SK-N-SH (cell line): ENCODE data around the gene GNG13. TPM values are rescaled to one million over a fixed set of nuclear protein-coding genes. Genes with fewer than 3 reads are reported as not detected.

Experiments
- CTCF ChIA-PET: fragments of 300-600, 350-600 bp; formaldehyde crosslinking; extraction: SDS; loops from one replicate; lab custom pipeline; 2021; lab: Yijun Ruan, JAX
- POLR2A ChIA-PET: fragments of 350-600 bp; sonication (Branson Sonifier 250); formaldehyde crosslinking; extraction: SDS; loops from one replicate; lab custom pipeline; 2020; ENCODE audit warnings: antibody characterized with exemption, inconsistent platforms; lab: Yijun Ruan, JAX
- DNase-seq: peaks from one replicate; pipeline ENCODE4 v3.0.0; 2012
- H2AFZ ChIP-seq: fragments of 200-600 bp; sonication (generic); 2 replicates; pipeline ENCODE4 v1.8.1; 2016; ENCODE audit warnings: antibody characterized with exemption, mild to moderate bottlenecking, low read depth
- H3F3A ChIP-seq: fragments of 200-600 bp; sonication (generic); replicated peaks from 2 replicates; pipeline ENCODE3; 2016; ENCODE audit warnings: antibody characterized with exemption, mild to moderate bottlenecking; ENCODE audit not compliant: insufficient read depth
- H3K27ac ChIP-seq, 2 experiments: fragments of 200-500 bp in 1 of 2; fragments of 200-600 bp in 1 of 2; sonication (Bioruptor generic) in 1 of 2; sonication (generic), shearing (Covaris generic) in 1 of 2; 2 replicates each; pipeline versions ENCODE4 v1.5.1 to v1.6.1; 2014 to 2016; ENCODE audit warnings: low read depth in 2 of 2, inconsistent platforms in 1 of 2, low read length in 1 of 2, mild to moderate bottlenecking in 1 of 2, mixed read lengths in 1 of 2
- H3K27me3 ChIP-seq: fragments of 200-600 bp; sonication (generic), shearing (Covaris generic); 2 replicates; pipeline ENCODE4 v1.6.1; 2016; ENCODE audit warnings: mixed run types; ENCODE audit not compliant: insufficient read depth
- H3K36me3 ChIP-seq, 2 experiments: fragments of 200-500 bp in 1 of 2; fragments of 200-600 bp in 1 of 2; sonication (Bioruptor generic) in 1 of 2; sonication (generic) in 1 of 2; replicated peaks in 1 of 2; 2 replicates each; pipeline versions ENCODE3 to v1.5.1; 2014 to 2016; ENCODE audit warnings: low read length in 1 of 2, mild to moderate bottlenecking in 1 of 2; ENCODE audit not compliant: insufficient read depth in 2 of 2, control insufficient read depth in 1 of 2
- H3K4me1 ChIP-seq, 2 experiments: fragments of 200-500 bp in 1 of 2; fragments of 200-600 bp in 1 of 2; sonication (Bioruptor generic) in 1 of 2; sonication (generic), shearing (Covaris generic) in 1 of 2; 2 replicates each; pipeline versions ENCODE4 v1.5.1 to v1.6.1; 2014 to 2016; ENCODE audit warnings: low read depth in 1 of 2, low read length in 1 of 2, mixed run types in 1 of 2; ENCODE audit not compliant: insufficient read depth in 2 of 2, control insufficient read depth in 1 of 2
- H3K4me2 ChIP-seq: fragments of 200-600 bp; sonication (generic), shearing (Covaris generic); 2 replicates; pipeline ENCODE4 v1.6.1; 2017; ENCODE audit warnings: mixed run types
- H3K4me3 ChIP-seq, 2 experiments: fragments of 200-500 bp in 1 of 2; fragments of 200-600 bp in 1 of 2; sonication (Bioruptor generic) in 1 of 2; sonication (generic), shearing (Covaris generic) in 1 of 2; 2 replicates each; pipeline versions ENCODE4 v1.5.1 to v1.8.1; 2014 to 2016; ENCODE audit warnings: low read depth in 2 of 2, inconsistent platforms in 1 of 2, low read length in 1 of 2, mild to moderate bottlenecking in 1 of 2, mixed read lengths in 1 of 2, moderate library complexity in 1 of 2
- H3K79me2 ChIP-seq: fragments of 200-600 bp; sonication (generic); 2 replicates; pipeline ENCODE4 v1.8.1; 2017; ENCODE audit warnings: mild to moderate bottlenecking; ENCODE audit not compliant: insufficient read depth
- H3K9ac ChIP-seq: fragments of 200-600 bp; sonication (generic); 2 replicates; pipeline ENCODE4 v1.6.1; 2017; ENCODE audit warnings: mixed run types
- H3K9me2 ChIP-seq: fragments of 200-600 bp; sonication (generic); 2 replicates; pipeline ENCODE4 v1.6.1; 2017; ENCODE audit warnings: mixed run types
- H3K9me3 ChIP-seq: fragments of 200-600 bp; sonication (generic); 2 replicates; pipeline ENCODE4 v1.6.1; 2017; ENCODE audit warnings: mixed run types, mild to moderate bottlenecking, moderate library complexity
- H4K20me1 ChIP-seq: fragments of 200-600 bp; sonication (generic); 2 replicates; pipeline ENCODE4 v1.6.1; 2017; ENCODE audit warnings: mild to moderate bottlenecking, mixed run types; ENCODE audit not compliant: insufficient read depth
- FOXM1 ChIP-seq: IDR thresholded peaks from 2 replicates; pipeline ENCODE4 v1.4.0; 2012; ENCODE audit warnings: low read depth, mild to moderate bottlenecking
- RAD21 ChIP-seq: IDR thresholded peaks from 2 replicates; pipeline ENCODE4 v1.6.1; 2012; ENCODE audit warnings: mild to moderate bottlenecking, low read length
- SMC3 ChIP-seq: IDR thresholded peaks from 2 replicates; pipeline ENCODE4 v1.6.1; 2012; ENCODE audit warnings: low read depth, low read length, improper control_type of control experiment
- WGBS: methylation state at CpG from one replicate; pipeline ENCODE4 v1.1.6; 2017; ENCODE audit warnings: low lambda C conversion rate; 5-methylcytosine and 5-hydroxymethylcytosine counted together
- polyA plus RNA-seq, 3 experiments: library from polyadenylated mRNA; depleted of rRNA; stranded (reverse); fragments of >200 nt; gene quantifications; 2 replicates each; pipeline ENCODE4 v1.2.3, GENCODE V29; 2012
- TF ChIP-seq, protein P1 (sequence below): IDR thresholded peaks from 2 replicates; pipeline ENCODE4 v1.6.1; 2012; ENCODE audit warnings: mild to moderate bottlenecking, low read depth, low read length, moderate library complexity
- TF ChIP-seq, protein P2 (sequence below): fragments of 150-350 bp; IDR thresholded peaks from 2 replicates; pipeline ENCODE4 v1.6.1; 2016; ENCODE audit warnings: mild to moderate bottlenecking, low read depth, low read length

Gene GNG13
- polyA plus RNA-seq, 1 of the 3 experiments (the other 2 are of a cell fraction), result not detected

- TF ChIP-seq, protein P1, sequence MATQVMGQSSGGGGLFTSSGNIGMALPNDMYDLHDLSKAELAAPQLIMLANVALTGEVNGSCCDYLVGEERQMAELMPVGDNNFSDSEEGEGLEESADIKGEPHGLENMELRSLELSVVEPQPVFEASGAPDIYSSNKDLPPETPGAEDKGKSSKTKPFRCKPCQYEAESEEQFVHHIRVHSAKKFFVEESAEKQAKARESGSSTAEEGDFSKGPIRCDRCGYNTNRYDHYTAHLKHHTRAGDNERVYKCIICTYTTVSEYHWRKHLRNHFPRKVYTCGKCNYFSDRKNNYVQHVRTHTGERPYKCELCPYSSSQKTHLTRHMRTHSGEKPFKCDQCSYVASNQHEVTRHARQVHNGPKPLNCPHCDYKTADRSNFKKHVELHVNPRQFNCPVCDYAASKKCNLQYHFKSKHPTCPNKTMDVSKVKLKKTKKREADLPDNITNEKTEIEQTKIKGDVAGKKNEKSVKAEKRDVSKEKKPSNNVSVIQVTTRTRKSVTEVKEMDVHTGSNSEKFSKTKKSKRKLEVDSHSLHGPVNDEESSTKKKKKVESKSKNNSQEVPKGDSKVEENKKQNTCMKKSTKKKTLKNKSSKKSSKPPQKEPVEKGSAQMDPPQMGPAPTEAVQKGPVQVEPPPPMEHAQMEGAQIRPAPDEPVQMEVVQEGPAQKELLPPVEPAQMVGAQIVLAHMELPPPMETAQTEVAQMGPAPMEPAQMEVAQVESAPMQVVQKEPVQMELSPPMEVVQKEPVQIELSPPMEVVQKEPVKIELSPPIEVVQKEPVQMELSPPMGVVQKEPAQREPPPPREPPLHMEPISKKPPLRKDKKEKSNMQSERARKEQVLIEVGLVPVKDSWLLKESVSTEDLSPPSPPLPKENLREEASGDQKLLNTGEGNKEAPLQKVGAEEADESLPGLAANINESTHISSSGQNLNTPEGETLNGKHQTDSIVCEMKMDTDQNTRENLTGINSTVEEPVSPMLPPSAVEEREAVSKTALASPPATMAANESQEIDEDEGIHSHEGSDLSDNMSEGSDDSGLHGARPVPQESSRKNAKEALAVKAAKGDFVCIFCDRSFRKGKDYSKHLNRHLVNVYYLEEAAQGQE, result no peak
- TF ChIP-seq FOXM1 (no peak), RAD21 (no peak)
- TF ChIP-seq, protein P2, sequence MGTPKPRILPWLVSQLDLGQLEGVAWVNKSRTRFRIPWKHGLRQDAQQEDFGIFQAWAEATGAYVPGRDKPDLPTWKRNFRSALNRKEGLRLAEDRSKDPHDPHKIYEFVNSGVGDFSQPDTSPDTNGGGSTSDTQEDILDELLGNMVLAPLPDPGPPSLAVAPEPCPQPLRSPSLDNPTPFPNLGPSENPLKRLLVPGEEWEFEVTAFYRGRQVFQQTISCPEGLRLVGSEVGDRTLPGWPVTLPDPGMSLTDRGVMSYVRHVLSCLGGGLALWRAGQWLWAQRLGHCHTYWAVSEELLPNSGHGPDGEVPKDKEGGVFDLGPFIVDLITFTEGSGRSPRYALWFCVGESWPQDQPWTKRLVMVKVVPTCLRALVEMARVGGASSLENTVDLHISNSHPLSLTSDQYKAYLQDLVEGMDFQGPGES, result no peak
Measured at GRCh38 chr16:762595-763268, 37.8 kb downstream of the GNG13 start (continued).

- no peak overlapping the region for H2AFZ ChIP-seq
- H4K20me1 ChIP-seq, result no peaks in the 10 kb centered on the region
- POLR2A ChIA-PET, result no interaction called here
- H3K27ac ChIP-seq, result no peak overlapping the region
- no peak for TF ChIP-seq SMC3
- TF ChIP-seq, all 33 proteins: peak for 0
- CTCF ChIA-PET, result interaction anchor here (1.3 kb wide), 1 partner anchor 15 kb away, joined by 3 read pairs; no protein-coding TSS in a partner anchor
- Histone ChIP-seq H3K9me3 (no peaks in the 10 kb centered on the region), H3K9me2 (no peaks in the 10 kb centered on the region), H3K79me2 (no peaks in the 10 kb centered on the region), H3K27me3 (no peaks in the 10 kb centered on the region), H3K4me3 (no peak overlapping the region), H3K4me2 (no peak overlapping the region), H3F3A (no peaks in the 10 kb centered on the region), H3K9ac (no peak overlapping the region), H3K36me3 (no peaks in the 10 kb centered on the region), H3K4me1 (no peaks in the 10 kb centered on the region)
- WGBS, result 90% methylated on average over 3 of the region's 22 CpGs
- DNase-seq, result no peak
Measured at GRCh38 chr16:761625-762513, 38.7 kb downstream of the GNG13 start.
